ENCODE measurements around the gene SCN4B.

The SCN4B gene

DNA sequence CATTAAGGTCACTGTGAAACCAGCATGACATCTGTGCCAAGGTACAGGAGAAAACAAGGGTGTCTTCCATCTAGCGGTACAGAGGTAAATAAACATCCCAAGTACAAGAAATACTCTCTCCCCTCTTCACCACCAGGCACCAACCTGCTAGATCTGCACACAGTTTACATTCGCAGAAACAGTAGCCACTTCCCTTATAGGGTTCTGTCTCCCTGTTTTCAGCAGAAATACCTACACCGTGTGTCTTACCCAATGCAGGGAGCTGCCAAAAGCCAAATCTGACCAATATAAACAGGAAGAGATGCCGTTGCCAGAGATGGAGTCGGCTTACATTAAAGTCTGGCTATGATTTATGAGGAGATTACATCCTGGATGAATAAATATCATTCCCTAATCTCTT is 1.2 kb downstream of the SCN4B start:
- H3K27me3 Mint-ChIP-seq (ENCODE audit: low read depth): peaks cover 77% of the 10 kb centered on the region
- peaks cover 6% of the 10 kb centered on the region for H3K4me1 Mint-ChIP-seq (ENCODE audit: low read depth)
- no peak for DNase-seq (ENCODE audit: low spot score)
- no peaks in the 10 kb centered on the region for H3K36me3 Mint-ChIP-seq (ENCODE audit: low read depth)
- no peak overlapping the region for H3K4me3 Mint-ChIP-seq
- H3K27ac Mint-ChIP-seq: no peak overlapping the region
- H3K9me3 Mint-ChIP-seq: no peaks in the 10 kb centered on the region

DNA sequence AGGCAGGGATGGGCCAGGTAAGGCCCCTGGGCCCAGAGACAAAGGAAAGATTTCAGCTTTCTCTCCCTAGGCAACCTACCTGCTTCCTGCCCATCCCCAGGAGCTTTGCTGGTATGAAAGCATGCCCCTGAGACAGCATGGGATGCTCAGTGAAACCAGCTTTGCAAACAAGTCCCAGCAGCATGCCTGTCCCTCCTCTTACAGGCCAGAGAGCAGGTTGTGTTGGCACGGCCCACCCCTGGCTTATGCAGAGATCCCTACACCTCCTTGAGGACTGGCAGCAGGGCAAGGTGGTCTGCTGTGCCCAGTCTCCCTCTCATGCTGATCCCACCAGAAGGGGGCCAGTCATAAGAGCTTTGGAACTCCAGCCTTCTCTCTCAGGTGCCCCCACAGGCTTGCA is 3.1 kb downstream of the SCN4B start:
- Mint-ChIP-seq H3K4me3 (no peak overlapping the region), H3K9me3 (no peaks in the 10 kb centered on the region), H3K36me3 (ENCODE audit: low read depth) (no peaks in the 10 kb centered on the region), H3K4me1 (ENCODE audit: low read depth) (peaks cover 8% of the 10 kb centered on the region), H3K27me3 (ENCODE audit: low read depth) (peaks cover 65% of the 10 kb centered on the region), H3K27ac (no peak overlapping the region)
- no peak for DNase-seq (ENCODE audit: low spot score)

DNA sequence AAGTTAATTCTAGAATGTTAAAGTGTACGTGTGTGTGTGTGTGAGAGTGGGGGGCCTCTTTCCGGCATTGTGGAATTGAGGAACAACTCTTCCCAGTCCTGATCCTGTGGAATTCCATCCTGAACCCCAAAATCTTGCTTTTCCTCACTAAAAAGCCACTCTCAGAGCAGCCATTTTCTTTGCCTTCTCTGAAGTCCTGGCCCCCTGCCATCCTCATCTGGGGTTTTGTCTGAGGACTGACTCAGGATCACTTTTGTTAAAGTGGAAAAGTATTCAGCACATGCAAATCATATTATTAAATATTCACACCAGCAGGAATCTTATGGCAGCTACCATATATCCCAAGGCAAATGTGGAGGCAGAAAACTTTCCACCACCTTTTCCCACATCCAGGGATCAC is 3.8 kb downstream of the SCN4B start:
- no peak for DNase-seq (ENCODE audit: low spot score)
- peaks cover 7% of the 10 kb centered on the region for H3K4me1 Mint-ChIP-seq (ENCODE audit: low read depth)
- H3K27ac Mint-ChIP-seq: no peak overlapping the region
- H3K36me3 Mint-ChIP-seq (ENCODE audit: low read depth): no peaks in the 10 kb centered on the region
- peaks cover 65% of the 10 kb centered on the region for H3K27me3 Mint-ChIP-seq (ENCODE audit: low read depth)
- no peak overlapping the region for H3K4me3 Mint-ChIP-seq
- no peaks in the 10 kb centered on the region for H3K9me3 Mint-ChIP-seq

DNA sequence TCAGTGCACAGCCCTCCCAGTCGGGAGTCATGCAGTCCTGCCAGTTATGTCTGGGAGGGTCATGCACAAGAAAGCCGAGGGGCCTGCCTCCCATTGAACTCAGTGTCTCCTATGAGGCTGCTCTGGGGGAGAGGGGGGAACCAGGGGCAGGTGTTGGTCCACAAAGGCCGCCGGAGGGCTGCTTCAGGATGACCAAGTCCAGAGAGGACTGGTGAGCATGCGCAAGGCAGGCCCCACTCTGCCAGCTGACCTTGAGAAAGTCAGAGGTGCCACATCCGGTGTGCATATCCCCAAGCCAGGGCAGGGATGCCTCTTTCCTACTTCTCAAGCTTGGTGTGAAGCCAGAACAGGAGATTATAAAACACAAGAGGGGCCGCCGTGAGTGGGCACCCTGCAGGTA is 4.4 kb downstream of the SCN4B start:
- Mint-ChIP-seq H3K27ac (no peak overlapping the region), H3K4me1 (ENCODE audit: low read depth) (peaks cover 3% of the 10 kb centered on the region), H3K36me3 (ENCODE audit: low read depth) (no peaks in the 10 kb centered on the region), H3K4me3 (no peak overlapping the region), H3K27me3 (ENCODE audit: low read depth) (peaks cover 65% of the 10 kb centered on the region), H3K9me3 (no peaks in the 10 kb centered on the region)
- DNase-seq (ENCODE audit: low spot score): no peak

DNA sequence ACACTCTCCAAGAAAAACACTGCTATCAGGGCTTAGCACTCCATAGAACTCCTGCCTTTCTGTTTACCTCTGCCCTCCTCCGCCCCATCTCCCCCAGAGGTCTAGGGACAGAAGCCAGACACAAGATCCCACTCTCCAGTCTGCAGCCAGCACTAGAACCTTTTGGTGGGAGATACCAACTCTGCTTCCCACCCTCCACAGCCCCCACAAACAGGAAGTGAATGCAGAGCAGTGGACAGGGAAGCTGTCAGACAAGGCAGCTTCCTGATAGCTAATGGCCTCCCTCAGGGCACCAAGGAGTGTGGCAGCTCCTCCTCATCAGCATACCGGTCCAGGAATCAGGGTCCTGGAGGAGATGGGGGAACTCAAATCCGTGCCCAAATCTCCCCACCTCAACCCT is 5.1 kb downstream of the SCN4B start:
- Mint-ChIP-seq H3K4me3 (no peak overlapping the region), H3K27ac (no peak overlapping the region), H3K27me3 (ENCODE audit: low read depth) (peaks cover 66% of the 10 kb centered on the region)

DNA sequence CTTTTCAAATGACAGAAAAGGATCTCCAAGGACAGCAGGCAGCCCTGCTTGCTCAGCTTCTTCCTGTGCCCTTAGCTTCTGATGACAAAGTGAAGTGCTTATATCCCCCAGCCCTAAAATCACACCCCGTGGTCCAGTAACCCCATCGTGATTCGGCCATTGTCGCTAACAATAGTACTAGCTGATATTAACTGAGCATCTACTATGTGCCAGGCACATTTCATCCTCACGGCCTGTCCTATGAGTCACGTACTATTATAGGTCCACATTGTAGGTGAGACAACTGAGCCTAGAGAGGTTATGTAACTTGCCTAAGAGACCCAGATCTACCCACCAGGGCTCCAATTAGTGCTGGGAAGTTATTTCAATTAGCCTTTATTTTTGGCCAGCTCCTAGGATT is 6.1 kb downstream of the SCN4B start:
- no peak for DNase-seq (ENCODE audit: low spot score)
- peak overlapping the region; percentile 81 for H3K4me3 Mint-ChIP-seq
- H3K9me3 Mint-ChIP-seq: no peaks in the 10 kb centered on the region
- H3K27me3 Mint-ChIP-seq (ENCODE audit: low read depth): peaks cover 66% of the 10 kb centered on the region
- no peaks in the 10 kb centered on the region for H3K36me3 Mint-ChIP-seq (ENCODE audit: low read depth)
- peaks cover 7% of the 10 kb centered on the region for H3K4me1 Mint-ChIP-seq (ENCODE audit: low read depth)
- no peak overlapping the region for H3K27ac Mint-ChIP-seq

More for the DNA sequence above, 5.1 kb downstream of the SCN4B start:
- Mint-ChIP-seq H3K36me3 (ENCODE audit: low read depth) (no peaks in the 10 kb centered on the region), H3K9me3 (no peaks in the 10 kb centered on the region), H3K4me1 (ENCODE audit: low read depth) (peaks cover 7% of the 10 kb centered on the region)
- DNase-seq (ENCODE audit: low spot score): no peak

DNA sequence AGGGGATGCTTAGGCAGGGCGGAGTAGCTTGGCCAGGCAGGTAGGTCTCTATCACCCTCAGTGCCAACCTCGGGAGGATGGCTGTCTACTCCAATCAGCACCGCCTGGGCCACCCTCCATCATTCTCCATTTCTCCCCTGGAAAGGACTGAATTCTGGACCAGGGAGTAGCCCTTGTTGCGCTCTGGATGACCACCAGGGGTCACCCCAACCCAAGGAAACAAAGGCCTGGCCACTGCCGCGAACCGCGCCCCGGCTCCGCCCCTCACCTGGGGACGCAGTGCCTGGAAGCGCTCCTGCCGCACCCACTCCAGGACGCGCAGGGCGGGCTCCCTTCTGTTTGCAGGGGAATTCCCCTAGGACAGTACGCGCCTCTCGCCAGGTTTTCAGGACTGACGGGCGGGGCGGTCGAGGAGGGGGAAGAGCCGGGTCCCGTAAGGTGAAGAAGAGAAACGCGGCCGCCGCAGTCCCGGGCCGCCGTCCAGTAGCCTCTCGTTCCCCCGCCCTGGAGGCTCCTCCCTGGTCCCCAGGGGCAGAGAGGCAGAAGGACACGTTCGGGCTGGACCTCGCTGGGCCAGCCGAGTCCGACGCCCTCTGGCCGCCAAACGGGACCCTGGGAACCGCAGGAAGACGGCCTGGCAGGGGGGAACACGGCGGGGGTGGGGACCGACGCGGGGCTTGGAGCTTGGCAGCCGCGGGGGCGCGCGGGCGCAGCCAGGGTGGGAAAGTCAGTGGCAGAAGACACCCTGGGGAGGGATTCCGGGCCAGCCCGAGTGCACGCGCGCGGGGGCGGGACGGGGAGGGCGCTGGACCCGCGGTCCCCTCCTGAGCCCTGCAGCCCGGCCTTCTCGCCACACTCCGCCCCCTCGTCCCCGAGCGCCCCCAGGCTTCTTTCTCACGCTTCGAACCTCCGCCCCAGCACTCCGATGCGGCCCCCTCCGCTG is 7.1 kb downstream of the SCN4B start:
- peak; percentile 90 for DNase-seq (ENCODE audit: low spot score)
- no peaks in the 10 kb centered on the region for H3K36me3 Mint-ChIP-seq (ENCODE audit: low read depth)
- H3K4me1 Mint-ChIP-seq (ENCODE audit: low read depth): peaks cover 7% of the 10 kb centered on the region
- peak overlapping the region; percentile 84 for H3K4me3 Mint-ChIP-seq
- H3K27me3 Mint-ChIP-seq (ENCODE audit: low read depth): peaks cover 60% of the 10 kb centered on the region
- no peaks in the 10 kb centered on the region for H3K9me3 Mint-ChIP-seq
- peak overlapping the region; percentile 61 for H3K27ac Mint-ChIP-seq

DNA sequence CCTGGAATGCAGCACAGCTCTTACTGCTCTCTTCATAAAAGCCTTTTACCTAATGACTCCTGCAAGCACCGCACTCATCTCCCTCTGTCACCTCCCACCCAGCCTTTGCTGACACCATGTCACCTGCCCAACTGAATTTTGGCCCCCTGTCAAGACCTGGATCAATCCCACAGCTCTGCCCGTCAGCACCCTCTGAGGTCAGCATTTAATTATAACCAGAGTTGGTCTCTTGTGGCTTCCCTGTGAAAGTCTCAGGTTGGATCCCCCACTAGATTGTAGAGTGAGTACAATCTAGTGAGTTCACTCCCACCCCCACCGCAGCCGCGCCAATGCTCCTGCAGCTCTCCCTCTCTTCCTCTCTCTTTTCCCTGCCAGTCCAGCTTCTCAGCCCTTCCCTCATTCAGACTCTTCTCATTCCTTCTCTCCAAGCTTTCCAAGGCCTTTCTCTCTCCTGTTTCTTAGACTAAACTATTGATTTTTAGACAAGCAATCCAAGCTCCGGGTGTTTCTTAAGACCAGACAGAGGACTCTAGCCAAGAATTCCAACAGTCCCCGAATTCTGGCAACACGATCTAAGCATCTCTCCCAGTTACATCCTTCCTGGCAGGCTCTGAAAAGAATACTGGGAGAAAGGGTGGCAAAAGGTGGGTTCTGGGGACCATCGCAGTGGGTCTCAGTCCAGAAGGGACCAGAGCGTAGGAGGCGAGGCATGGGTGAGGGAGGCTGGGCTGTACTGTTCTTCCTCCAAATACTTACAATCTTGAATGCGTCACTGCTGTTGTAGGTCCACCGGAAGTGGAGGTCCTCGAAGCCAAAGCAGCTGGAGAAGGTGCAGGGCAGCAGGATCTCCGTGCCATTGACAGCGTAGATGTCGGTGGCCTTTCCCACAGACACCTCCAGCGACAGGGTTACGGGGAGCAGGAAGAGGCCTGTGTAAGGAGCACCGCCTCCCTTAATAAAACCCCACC is 8.0 kb downstream of the SCN4B start:
- Mint-ChIP-seq H3K9me3 (no peaks in the 10 kb centered on the region), H3K27ac (no peak overlapping the region), H3K4me3 (peak overlapping the region; percentile 84), H3K4me1 (ENCODE audit: low read depth) (peaks cover 7% of the 10 kb centered on the region), H3K27me3 (ENCODE audit: low read depth) (peaks cover 55% of the 10 kb centered on the region), H3K36me3 (ENCODE audit: low read depth) (no peaks in the 10 kb centered on the region)
- DNase-seq (ENCODE audit: low spot score): no peak

DNA sequence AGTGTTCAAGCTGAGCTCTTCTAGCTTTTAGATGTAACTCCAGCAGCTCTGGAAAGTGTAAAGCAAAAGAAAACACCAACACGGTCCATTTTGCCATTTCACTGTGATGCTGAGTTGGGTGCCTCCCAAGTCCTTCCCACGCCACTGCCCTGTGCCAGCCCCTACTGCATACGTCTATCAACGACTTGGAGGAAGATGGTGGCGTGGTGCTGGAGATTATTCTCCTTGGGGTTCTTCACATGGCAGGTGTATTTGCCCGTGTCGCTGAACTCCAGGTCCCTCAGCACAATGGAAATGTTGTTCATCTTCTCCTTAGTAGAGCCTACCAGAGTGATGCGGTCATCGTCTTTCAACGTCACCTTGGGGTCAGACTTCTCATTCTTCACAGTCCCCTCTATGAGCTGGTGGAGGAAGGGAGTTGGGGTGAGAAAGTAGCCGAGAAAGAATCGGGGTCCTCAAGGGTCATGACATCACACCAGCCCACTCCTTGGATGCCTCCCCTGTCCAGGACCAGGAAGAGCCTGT is 8.9 kb downstream of the SCN4B start:
- Mint-ChIP-seq H3K4me3 (no peak overlapping the region), H3K9me3 (no peaks in the 10 kb centered on the region), H3K36me3 (ENCODE audit: low read depth) (no peaks in the 10 kb centered on the region), H3K27me3 (ENCODE audit: low read depth) (peaks cover 59% of the 10 kb centered on the region), H3K27ac (no peak overlapping the region), H3K4me1 (ENCODE audit: low read depth) (peaks cover 7% of the 10 kb centered on the region)
- no peak for DNase-seq (ENCODE audit: low spot score)

DNA sequence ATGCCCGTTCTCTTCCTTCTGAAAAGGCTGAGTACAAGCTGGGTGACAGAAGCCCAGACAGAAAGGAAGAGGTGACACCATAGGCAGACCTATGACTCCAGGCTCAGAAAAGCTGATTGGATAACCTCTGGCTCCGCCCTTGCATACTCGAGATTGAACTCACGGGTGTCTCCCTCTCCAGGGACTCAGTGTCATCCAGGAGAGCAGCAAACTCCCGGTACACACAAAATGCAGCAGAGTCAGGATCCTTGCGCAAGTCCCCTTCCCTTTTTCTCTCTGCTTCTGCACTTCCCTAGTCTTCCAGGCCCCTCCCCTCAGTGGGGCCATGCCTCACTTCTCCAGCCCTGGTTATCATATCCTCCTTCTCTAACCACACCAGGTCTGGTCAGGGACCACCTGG is 9.8 kb downstream of the SCN4B start:
- H3K27me3 Mint-ChIP-seq (ENCODE audit: low read depth): peaks cover 51% of the 10 kb centered on the region
- H3K4me1 Mint-ChIP-seq (ENCODE audit: low read depth): peaks cover 7% of the 10 kb centered on the region
- peak overlapping the region; percentile 3 for H3K4me3 Mint-ChIP-seq
- no peak for DNase-seq (ENCODE audit: low spot score)
- H3K9me3 Mint-ChIP-seq: no peaks in the 10 kb centered on the region
- no peak overlapping the region for H3K27ac Mint-ChIP-seq
- H3K36me3 Mint-ChIP-seq (ENCODE audit: low read depth): no peaks in the 10 kb centered on the region

DNA sequence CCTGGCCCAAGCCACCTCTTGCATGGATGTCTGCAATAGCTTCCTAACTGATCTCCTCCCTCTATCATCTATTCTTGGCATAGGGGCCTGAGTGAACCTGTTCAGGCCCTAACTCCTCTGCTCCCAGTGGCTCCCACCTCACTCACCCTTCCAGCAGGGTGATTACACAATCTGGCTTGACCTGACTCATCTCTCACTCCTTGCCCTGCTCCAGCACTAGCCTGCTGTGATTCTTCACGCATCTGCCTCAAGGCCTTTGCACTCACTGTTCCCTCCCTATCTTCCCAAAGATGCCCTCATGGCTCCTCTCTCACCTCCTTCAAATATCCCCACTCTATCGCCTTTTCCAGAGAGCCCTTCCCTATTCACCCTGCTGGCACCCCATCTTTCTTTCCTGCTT is 10.5 kb downstream of the SCN4B start:
- H3K4me3 Mint-ChIP-seq: no peak overlapping the region
- no peaks in the 10 kb centered on the region for H3K9me3 Mint-ChIP-seq
- H3K27me3 Mint-ChIP-seq (ENCODE audit: low read depth): peaks cover 51% of the 10 kb centered on the region
- peaks cover 7% of the 10 kb centered on the region for H3K4me1 Mint-ChIP-seq (ENCODE audit: low read depth)
- no peak for DNase-seq (ENCODE audit: low spot score)
- H3K27ac Mint-ChIP-seq: no peak overlapping the region
- H3K36me3 Mint-ChIP-seq (ENCODE audit: low read depth): no peaks in the 10 kb centered on the region

DNA sequence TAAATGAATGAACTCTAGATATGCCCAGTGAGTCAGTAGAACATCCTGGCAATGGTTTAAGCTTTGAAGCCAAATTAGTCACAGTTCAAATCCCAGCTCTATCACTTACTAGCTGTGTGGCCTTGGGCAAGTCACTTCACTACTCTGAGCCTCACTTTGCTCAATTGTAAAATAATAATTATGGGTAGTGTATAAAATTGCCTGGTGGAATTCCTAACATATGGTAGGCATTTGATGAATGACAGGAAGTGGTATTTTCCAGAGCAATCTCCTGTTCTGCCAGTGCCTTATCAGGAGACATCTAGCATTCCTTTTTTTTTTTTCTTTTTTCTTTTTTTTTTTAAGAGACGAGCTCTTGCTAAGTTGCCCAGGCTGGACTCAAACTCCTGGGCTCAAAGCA is 13.0 kb downstream of the SCN4B start:
- no peak overlapping the region for H3K4me3 Mint-ChIP-seq
- no peaks in the 10 kb centered on the region for H3K36me3 Mint-ChIP-seq (ENCODE audit: low read depth)
- H3K27ac Mint-ChIP-seq: no peak overlapping the region
- DNase-seq (ENCODE audit: low spot score): no peak
- H3K27me3 Mint-ChIP-seq (ENCODE audit: low read depth): peaks cover 48% of the 10 kb centered on the region
- H3K9me3 Mint-ChIP-seq: no peaks in the 10 kb centered on the region
- H3K4me1 Mint-ChIP-seq (ENCODE audit: low read depth): peaks cover 4% of the 10 kb centered on the region

DNA sequence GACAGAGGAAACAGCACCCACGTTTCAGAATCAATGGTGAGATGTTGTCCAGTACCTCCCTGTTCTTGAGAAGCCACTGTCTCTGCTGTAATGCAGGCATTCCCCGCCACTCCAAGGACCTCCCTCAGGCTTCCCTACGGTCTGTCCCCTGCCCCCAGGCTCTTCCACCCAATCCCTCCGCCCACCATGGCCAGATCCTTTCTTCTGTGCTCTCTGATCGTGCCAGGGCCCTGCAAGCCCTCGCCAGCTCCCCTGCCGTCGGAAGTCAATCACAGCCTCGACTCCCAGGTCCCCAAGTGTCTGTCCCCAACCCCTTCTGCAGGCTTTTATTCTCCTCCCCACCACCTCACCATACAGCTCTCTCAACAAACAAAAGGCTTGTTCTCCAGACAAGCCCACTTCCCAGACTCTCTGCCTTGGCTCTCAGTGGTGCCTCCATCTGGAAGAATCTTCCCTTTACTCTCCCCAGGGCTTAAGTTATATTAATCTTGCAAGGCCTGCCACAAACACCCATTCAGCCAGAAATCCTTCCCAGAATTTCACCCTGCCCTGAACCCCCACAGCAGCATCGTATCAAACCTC is 13.7 kb downstream of the SCN4B start:
- H3K27ac Mint-ChIP-seq: no peak overlapping the region
- H3K36me3 Mint-ChIP-seq (ENCODE audit: low read depth): no peaks in the 10 kb centered on the region

More for the DNA sequence above, 13.7 kb downstream of the SCN4B start:
- no peak for DNase-seq (ENCODE audit: low spot score)
- H3K4me3 Mint-ChIP-seq: no peak overlapping the region
- H3K9me3 Mint-ChIP-seq: no peaks in the 10 kb centered on the region
- peaks cover 4% of the 10 kb centered on the region for H3K4me1 Mint-ChIP-seq (ENCODE audit: low read depth)
- H3K27me3 Mint-ChIP-seq (ENCODE audit: low read depth): peaks cover 48% of the 10 kb centered on the region
